Hepatocyte (in vitro differentiated cells): ENCODE results near the gene PRSS36. TPM values are rescaled to one million over a fixed set of nuclear protein-coding genes. Genes with fewer than 3 reads are reported as not detected.
"Not testable (repeated sequence)": the region's sequence is repeated elsewhere in the genome, so short reads cannot be mapped to it uniquely, and the experiment has no call there.

ENCODE experiments used
- DNase-seq: peaks from one replicate; pipeline ENCODE4 v3.0.0-alpha.2; 2016; ENCODE audit warnings: low spot score
- H2AFZ ChIP-seq: fragments of 200-600 bp; sonication (generic); 2 replicates; pipeline ENCODE4 v1.6.0; 2016; ENCODE audit warnings: antibody characterized with exemption, mild to moderate bottlenecking
- H3K27ac ChIP-seq: fragments of 200-600 bp; sonication (generic); 2 replicates; pipeline ENCODE4 v1.5.1; 2016; ENCODE audit warnings: mild to moderate bottlenecking
- H3K27me3 ChIP-seq: fragments of 200-600 bp; sonication (generic); 2 replicates; pipeline ENCODE4 v1.6.1; 2016
- H3K36me3 ChIP-seq: fragments of 200-600 bp; sonication (generic); replicated peaks from 2 replicates; pipeline ENCODE4 v1.5.1; 2016; ENCODE audit warnings: low read depth; ENCODE audit not compliant: insufficient read depth
- H3K4me1 ChIP-seq: fragments of 200-600 bp; sonication (generic); 2 replicates; pipeline ENCODE4 v1.5.1; 2016; ENCODE audit warnings: mild to moderate bottlenecking, moderate library complexity; ENCODE audit not compliant: insufficient read depth
- H3K4me2 ChIP-seq: fragments of 200-600 bp; sonication (generic); 2 replicates; pipeline ENCODE4 v1.6.0; 2016
- H3K4me3 ChIP-seq: fragments of 200-600 bp; sonication (generic); 2 replicates; pipeline ENCODE4 v1.5.1; 2016; ENCODE audit warnings: mild to moderate bottlenecking
- H3K79me2 ChIP-seq: fragments of 200-600 bp; sonication (generic); 2 replicates; pipeline ENCODE4 v1.6.0; 2017; ENCODE audit warnings: mild to moderate bottlenecking
- H3K9me2 ChIP-seq: fragments of 200-600 bp; sonication (generic); replicated peaks from 2 replicates; pipeline ENCODE4 v1.6.0; 2017; ENCODE audit warnings: mild to moderate bottlenecking; ENCODE audit not compliant: insufficient read depth
- H3K9me3 ChIP-seq: fragments of 200-600 bp; sonication (generic); 2 replicates; pipeline ENCODE4 v1.5.1; 2016; ENCODE audit warnings: low read depth, mild to moderate bottlenecking
- H4K20me1 ChIP-seq: fragments of 200-600 bp; sonication (generic); 2 replicates; pipeline ENCODE4 v1.6.0; 2016; ENCODE audit warnings: mild to moderate bottlenecking; ENCODE audit not compliant: insufficient read depth, poor library complexity, severe bottlenecking
- EZH2 ChIP-seq: fragments of 200-600 bp; sonication (generic); IDR thresholded peaks from 2 replicates; pipeline ENCODE4 v1.6.1; 2016; ENCODE audit warnings: antibody characterized with exemption, mild to moderate bottlenecking, borderline replicate concordance
- EZH2phosphoT487 ChIP-seq: fragments of 200-600 bp; sonication (generic); IDR thresholded peaks from one replicate; pipeline ENCODE4 v1.6.1; 2018; ENCODE audit warnings: antibody characterized with exemption, mild to moderate bottlenecking, low read depth, moderate library complexity; ENCODE audit not compliant: unreplicated experiment, severe bottlenecking
- WGBS: methylation state at CpG from one replicate; pipeline ENCODE4 v1.1.6; 2016; ENCODE audit warnings: low lambda C conversion rate; ENCODE audit errors: missing lambda C conversion rate; 5-methylcytosine and 5-hydroxymethylcytosine counted together
- polyA plus RNA-seq: library from polyadenylated mRNA; unstranded; fragments of >200 nt; fragmentation: Nextera tagmentation; extraction: Ambion mirVana; gene quantifications from 2 replicates; pipeline ENCODE4 v1.2.1, GENCODE V29; 2016
- total RNA-seq: library from RNA; depleted of rRNA; stranded (reverse); fragments of >200 nt; gene quantifications from 2 replicates; pipeline ENCODE4 v1.2.3, GENCODE V29; 2014
- TF ChIP-seq, protein P1 (sequence below): fragments of 200-600 bp; sonication (generic); IDR thresholded peaks from 2 replicates; pipeline ENCODE4 v1.5.1; 2016; ENCODE audit warnings: antibody characterized with exemption, mild to moderate bottlenecking; ENCODE audit not compliant: poor library complexity

PRSS36 gene
- total and polyA plus RNA-seq, 2 experiments from 2014 or later = 0.63 to 1.4 TPM

DNA sequence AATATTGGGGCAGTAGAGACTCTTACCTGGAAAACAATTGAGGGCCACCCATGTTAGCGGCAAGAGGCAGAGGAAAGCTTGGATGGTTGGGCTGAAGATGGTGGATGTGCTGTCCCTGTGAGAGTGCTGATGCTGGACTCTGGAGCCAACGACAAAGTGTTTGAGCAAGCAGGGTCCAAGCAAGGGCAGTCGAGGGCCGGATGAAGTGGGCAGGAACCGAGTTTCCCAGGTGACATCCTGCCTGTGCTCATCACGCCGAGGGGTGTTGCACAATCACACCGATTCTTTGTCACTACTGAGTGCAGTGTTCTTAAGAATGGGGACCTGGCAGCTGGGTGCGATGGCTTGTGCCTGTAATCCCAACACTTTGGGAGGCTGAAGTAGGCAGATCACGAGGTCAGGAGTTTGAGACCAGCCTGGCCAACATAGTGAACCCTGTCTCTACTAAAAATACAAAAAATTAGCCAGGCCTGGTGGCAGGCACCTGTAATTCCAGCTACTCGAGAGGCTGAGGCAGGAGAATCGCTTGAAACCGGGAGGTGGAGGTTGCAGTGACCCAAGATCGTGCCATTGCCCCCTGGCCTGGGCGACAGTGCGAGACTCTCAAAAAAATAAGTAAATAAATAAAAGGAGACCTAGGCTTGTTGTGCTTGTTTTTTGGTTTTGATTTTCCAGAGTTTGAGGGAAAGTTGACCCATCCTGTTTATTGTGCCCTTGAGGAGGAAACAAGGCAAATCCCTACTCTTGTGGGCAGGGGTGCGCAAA lies 46.6 kb upstream of the PRSS36 start:
- WGBS = 96% methylated on average over 17 of the region's 17 CpGs
- no peak overlapping the region for H3K27ac ChIP-seq

DNA sequence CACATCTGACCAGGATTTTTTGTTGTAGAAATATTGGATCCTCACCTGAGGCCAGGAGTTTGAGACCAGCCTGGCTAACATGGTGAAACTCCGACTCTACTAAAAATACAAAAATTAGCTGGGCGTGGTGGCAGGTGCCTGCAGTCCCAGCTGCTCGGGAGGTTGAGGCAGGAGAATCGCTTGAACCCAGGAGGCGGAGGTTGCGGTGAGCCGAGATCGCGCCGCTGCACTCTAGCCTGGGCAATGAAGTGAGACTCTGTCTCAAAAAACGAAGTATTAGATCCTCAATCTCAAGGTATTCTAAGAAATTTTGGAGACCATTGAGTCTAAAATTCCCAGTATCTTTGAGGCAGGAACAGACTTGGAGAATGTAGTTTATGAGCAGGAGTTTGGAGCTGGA lies 46.0 kb upstream of the PRSS36 start:
- H3K36me3 ChIP-seq, H3K9me3 ChIP-seq, H3K4me3 ChIP-seq, H3K4me1 ChIP-seq, H3K79me2 ChIP-seq, H3K27ac ChIP-seq, H3K4me2 ChIP-seq, H3K27me3 ChIP-seq, DNase-seq, H3K9me2 ChIP-seq, H2AFZ ChIP-seq: not testable (repeated sequence)
- WGBS = 99% methylated on average over 11 of the region's 11 CpGs
- peaks cover 66% of the 10 kb centered on the region for H4K20me1 ChIP-seq

More for the DNA sequence above, 46.6 kb upstream of the PRSS36 start:
- H4K20me1 ChIP-seq = peaks cover 59% of the 10 kb centered on the region
- H3K4me2 ChIP-seq = no peak overlapping the region
- H3K4me1 ChIP-seq = peaks cover 9% of the 10 kb centered on the region
- H3K27me3 ChIP-seq = no peaks in the 10 kb centered on the region
- no peaks in the 10 kb centered on the region for H3K79me2 ChIP-seq
- no peak for DNase-seq
- H3K4me3 ChIP-seq = no peak overlapping the region
- no peak overlapping the region for H2AFZ ChIP-seq
- no peaks in the 10 kb centered on the region for H3K9me2 ChIP-seq
- no peaks in the 10 kb centered on the region for H3K9me3 ChIP-seq
- TF ChIP-seq, protein P1, sequence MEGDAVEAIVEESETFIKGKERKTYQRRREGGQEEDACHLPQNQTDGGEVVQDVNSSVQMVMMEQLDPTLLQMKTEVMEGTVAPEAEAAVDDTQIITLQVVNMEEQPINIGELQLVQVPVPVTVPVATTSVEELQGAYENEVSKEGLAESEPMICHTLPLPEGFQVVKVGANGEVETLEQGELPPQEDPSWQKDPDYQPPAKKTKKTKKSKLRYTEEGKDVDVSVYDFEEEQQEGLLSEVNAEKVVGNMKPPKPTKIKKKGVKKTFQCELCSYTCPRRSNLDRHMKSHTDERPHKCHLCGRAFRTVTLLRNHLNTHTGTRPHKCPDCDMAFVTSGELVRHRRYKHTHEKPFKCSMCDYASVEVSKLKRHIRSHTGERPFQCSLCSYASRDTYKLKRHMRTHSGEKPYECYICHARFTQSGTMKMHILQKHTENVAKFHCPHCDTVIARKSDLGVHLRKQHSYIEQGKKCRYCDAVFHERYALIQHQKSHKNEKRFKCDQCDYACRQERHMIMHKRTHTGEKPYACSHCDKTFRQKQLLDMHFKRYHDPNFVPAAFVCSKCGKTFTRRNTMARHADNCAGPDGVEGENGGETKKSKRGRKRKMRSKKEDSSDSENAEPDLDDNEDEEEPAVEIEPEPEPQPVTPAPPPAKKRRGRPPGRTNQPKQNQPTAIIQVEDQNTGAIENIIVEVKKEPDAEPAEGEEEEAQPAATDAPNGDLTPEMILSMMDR = no peak
- TF ChIP-seq EZH2 (no peak), EZH2phosphoT487 (no peak)
- no peaks in the 10 kb centered on the region for H3K36me3 ChIP-seq

DNA sequence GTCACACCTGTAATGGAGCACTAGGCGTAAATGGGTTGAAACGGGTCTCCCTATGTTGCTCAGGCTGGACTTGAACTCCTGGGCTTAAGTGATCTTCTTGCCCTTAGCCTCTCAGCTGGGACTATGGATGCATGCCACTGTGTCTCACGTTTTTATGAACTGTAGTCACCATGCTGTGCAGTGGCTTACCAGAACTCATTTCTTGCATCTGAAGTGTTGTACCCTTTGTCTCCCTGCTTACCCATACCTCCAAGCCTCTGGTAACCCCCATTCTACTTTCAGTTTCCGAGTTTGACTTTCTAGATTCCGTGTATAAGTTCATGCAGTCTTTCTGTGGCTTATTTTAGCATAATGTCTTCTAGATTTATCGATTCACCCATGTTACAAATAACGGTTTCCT lies 45.0 kb upstream of the PRSS36 start:
- peaks cover 4% of the 10 kb centered on the region for H3K36me3 ChIP-seq
- H3K79me2 ChIP-seq = peaks cover 10% of the 10 kb centered on the region
- no peak for DNase-seq
- 95% methylated on average over 7 of the region's 7 CpGs for WGBS
- H3K9me2 ChIP-seq = no peaks in the 10 kb centered on the region
- H2AFZ ChIP-seq = no peak overlapping the region
- no peaks in the 10 kb centered on the region for H3K27me3 ChIP-seq
- H3K4me3 ChIP-seq = no peak overlapping the region
- H3K4me2 ChIP-seq = no peak overlapping the region
- TF ChIP-seq EZH2 = no peak
- TF ChIP-seq, protein P1 = no peak
- no peaks in the 10 kb centered on the region for H3K4me1 ChIP-seq
- H3K27ac ChIP-seq = no peak overlapping the region
- H4K20me1 ChIP-seq = peaks cover 72% of the 10 kb centered on the region
- no peaks in the 10 kb centered on the region for H3K9me3 ChIP-seq

DNA sequence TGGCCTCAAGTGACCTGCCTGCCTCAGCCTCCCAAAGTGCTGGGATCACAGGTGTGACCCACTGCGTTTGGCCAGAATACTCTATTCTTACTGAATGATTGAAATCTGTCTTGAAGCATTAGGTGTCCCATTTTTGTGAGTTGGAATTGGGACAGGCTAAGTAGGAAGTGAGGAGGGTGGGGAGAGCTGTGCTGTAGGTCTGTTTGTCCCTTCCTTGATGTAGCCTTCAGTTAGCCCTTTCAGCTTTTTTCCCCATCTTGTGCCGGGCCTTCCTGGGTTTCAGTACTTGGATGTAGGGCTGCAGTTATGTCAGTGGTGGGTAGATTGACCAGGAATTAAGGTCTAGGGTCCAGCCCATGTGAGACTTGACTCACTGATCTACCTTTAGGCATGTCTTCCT lies 44.0 kb upstream of the PRSS36 start:
- DNase-seq = no peak
- peaks cover 20% of the 10 kb centered on the region for H3K79me2 ChIP-seq
- H3K9me2 ChIP-seq = no peaks in the 10 kb centered on the region
- no peak for TF ChIP-seq EZH2
- TF ChIP-seq EZH2phosphoT487 = no peak
- 100% methylated on average over 2 of the region's 2 CpGs for WGBS
- peaks cover 75% of the 10 kb centered on the region for H4K20me1 ChIP-seq
- no peaks in the 10 kb centered on the region for H3K9me3 ChIP-seq
- no peaks in the 10 kb centered on the region for H3K27me3 ChIP-seq
- peaks cover 8% of the 10 kb centered on the region for H3K36me3 ChIP-seq
- no peak overlapping the region for H2AFZ ChIP-seq
- H3K4me3 ChIP-seq = no peak overlapping the region
- no peak overlapping the region for H3K4me2 ChIP-seq
- no peak overlapping the region for H3K27ac ChIP-seq
- H3K4me1 ChIP-seq = no peaks in the 10 kb centered on the region
